Keratinocyte (primary cell): ENCODE results near the gene CREB3L2.

Experiments
- EZH2 ChIP-seq: IDR thresholded peaks from one replicate; pipeline ENCODE4 v1.6.1; 2012; ENCODE audit warnings: inconsistent platforms, mild to moderate bottlenecking, low read length, moderate library complexity
- TF ChIP-seq, protein P1 (sequence below), 3 experiments: IDR thresholded peaks in 1 of 3; conservative IDR thresholded peaks in 1 of 3; optimal IDR thresholded peaks in 1 of 3; 2 replicates in 2 of 3; 3 replicates in 1 of 3; pipeline versions ENCODE3 to v1.5.1; 2011; ENCODE audit warnings: low read length in 3 of 3, mild to moderate bottlenecking in 3 of 3, moderate library complexity in 2 of 3, control low read depth in 1 of 3, inconsistent platforms in 1 of 3; ENCODE audit not compliant: insufficient read depth in 2 of 3; ENCODE audit errors: extremely low read depth in 1 of 3

DNA sequence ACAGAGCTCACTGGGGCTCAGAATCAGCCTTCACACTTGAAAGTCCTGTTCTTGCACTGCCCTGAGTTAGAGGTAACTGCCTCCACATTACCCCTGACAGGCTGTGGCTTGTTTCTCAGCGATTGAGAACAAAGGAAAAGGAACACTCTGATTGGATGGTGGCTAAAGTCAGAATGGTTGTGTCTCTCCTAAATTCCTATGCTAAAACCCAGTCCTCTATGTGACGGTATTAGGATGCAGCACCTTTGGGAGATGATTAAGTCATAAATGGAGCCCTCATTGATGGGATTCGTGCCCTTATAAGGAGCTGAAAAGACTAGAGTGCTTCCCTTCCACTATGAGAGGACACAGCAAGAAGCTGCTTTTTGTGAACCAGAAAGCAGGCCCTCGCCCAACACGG lies 116.2 kb downstream of the CREB3L2 start:
- TF ChIP-seq, protein P1, sequence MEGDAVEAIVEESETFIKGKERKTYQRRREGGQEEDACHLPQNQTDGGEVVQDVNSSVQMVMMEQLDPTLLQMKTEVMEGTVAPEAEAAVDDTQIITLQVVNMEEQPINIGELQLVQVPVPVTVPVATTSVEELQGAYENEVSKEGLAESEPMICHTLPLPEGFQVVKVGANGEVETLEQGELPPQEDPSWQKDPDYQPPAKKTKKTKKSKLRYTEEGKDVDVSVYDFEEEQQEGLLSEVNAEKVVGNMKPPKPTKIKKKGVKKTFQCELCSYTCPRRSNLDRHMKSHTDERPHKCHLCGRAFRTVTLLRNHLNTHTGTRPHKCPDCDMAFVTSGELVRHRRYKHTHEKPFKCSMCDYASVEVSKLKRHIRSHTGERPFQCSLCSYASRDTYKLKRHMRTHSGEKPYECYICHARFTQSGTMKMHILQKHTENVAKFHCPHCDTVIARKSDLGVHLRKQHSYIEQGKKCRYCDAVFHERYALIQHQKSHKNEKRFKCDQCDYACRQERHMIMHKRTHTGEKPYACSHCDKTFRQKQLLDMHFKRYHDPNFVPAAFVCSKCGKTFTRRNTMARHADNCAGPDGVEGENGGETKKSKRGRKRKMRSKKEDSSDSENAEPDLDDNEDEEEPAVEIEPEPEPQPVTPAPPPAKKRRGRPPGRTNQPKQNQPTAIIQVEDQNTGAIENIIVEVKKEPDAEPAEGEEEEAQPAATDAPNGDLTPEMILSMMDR (optimal IDR thresholded peaks at IDR 0.05 in 1 of 3, IDR thresholded peaks at IDR 0.05 in 1 of 3, conservative IDR thresholded peaks at IDR 0.05 in 1 of 3; ENCODE audit: extremely low read depth in 1 of 3, insufficient read depth in 2 of 3, low read length in 3 of 3): no peak
- TF ChIP-seq EZH2: no peak
